ENCODE measurements around the gene VPS13A.

VPS13A gene

GRCh38 chr9:77305622-77306400 is 128.5 kb downstream of the VPS13A start:
- Histone ChIP-seq H3K27ac (ENCODE audit: low read depth, low read length) (no peak overlapping the region), H3K4me3 (ENCODE audit: low read length) (no peak overlapping the region), H3K36me3 (ENCODE audit: insufficient read depth, low read length) (peaks cover 4% of the 10 kb centered on the region; the same call in 1 of the 2 replicates), H3K4me1 (ENCODE audit: insufficient read depth, low read length) (no peaks in the 10 kb centered on the region), H3K27me3 (ENCODE audit: insufficient read depth, low read length) (no peaks in the 10 kb centered on the region), H3K9ac (ENCODE audit: low read depth, low read length) (no peak overlapping the region), H3K9me3 (ENCODE audit: insufficient read depth, low read depth, low read length) (no peaks in the 10 kb centered on the region)
- WGBS = 88% methylated on average over 1 of the region's 1 CpG

GRCh38 chr9:77307166-77307565 is 129.8 kb downstream of the VPS13A start:
- H3K9me3 ChIP-seq (ENCODE audit: insufficient read depth, low read depth, low read length) = no peaks in the 10 kb centered on the region
- 94% methylated on average over 2 of the region's 2 CpGs for WGBS
- H3K36me3 ChIP-seq (ENCODE audit: insufficient read depth, low read length) = peaks cover 8% of the 10 kb centered on the region; the same call in 1 of the 2 replicates
- H3K9ac ChIP-seq (ENCODE audit: low read depth, low read length) = no peak overlapping the region
- H3K4me3 ChIP-seq (ENCODE audit: low read length) = no peak overlapping the region
- no peaks in the 10 kb centered on the region for H3K27me3 ChIP-seq (ENCODE audit: insufficient read depth, low read length)
- no peak overlapping the region for H3K27ac ChIP-seq (ENCODE audit: low read depth, low read length)
- no peaks in the 10 kb centered on the region for H3K4me1 ChIP-seq (ENCODE audit: insufficient read depth, low read length)

GRCh38 chr9:77316058-77316457 is 138.7 kb downstream of the VPS13A start:
- no peak overlapping the region for H3K9ac ChIP-seq (ENCODE audit: low read depth, low read length)
- H3K27me3 ChIP-seq (ENCODE audit: insufficient read depth, low read length) = no peaks in the 10 kb centered on the region
- no peak overlapping the region for H3K4me3 ChIP-seq (ENCODE audit: low read length)
- WGBS = 91% methylated on average over 1 of the region's 1 CpG
- H3K36me3 ChIP-seq (ENCODE audit: insufficient read depth, low read length) = peaks cover 35% of the 10 kb centered on the region
- H3K4me1 ChIP-seq (ENCODE audit: insufficient read depth, low read length) = no peaks in the 10 kb centered on the region
- no peak overlapping the region for H3K27ac ChIP-seq (ENCODE audit: low read depth, low read length)
- no peaks in the 10 kb centered on the region for H3K9me3 ChIP-seq (ENCODE audit: insufficient read depth, low read depth, low read length)

- H3K4me1 ChIP-seq (ENCODE audit: insufficient read depth, low read length) = peaks cover 7% of the 10 kb centered on the region
- WGBS = 87% methylated on average over 5 of the region's 5 CpGs
- no peak overlapping the region for H3K9ac ChIP-seq (ENCODE audit: low read depth, low read length)
- H3K27me3 ChIP-seq (ENCODE audit: insufficient read depth, low read length) = no peaks in the 10 kb centered on the region
- no peak overlapping the region for H3K4me3 ChIP-seq (ENCODE audit: low read length)
- H3K27ac ChIP-seq (ENCODE audit: low read depth, low read length) = no peak overlapping the region
- no peaks in the 10 kb centered on the region for H3K9me3 ChIP-seq (ENCODE audit: insufficient read depth, low read depth, low read length)
- peaks cover 22% of the 10 kb centered on the region for H3K36me3 ChIP-seq (ENCODE audit: insufficient read depth, low read length)
Observed at GRCh38 chr9:77325058-77325457, 147.7 kb downstream of the VPS13A start.

GRCh38 chr9:77328102-77328501 is 150.8 kb downstream of the VPS13A start:
- Histone ChIP-seq H3K4me3 (ENCODE audit: low read length) (no peak overlapping the region), H3K27me3 (ENCODE audit: insufficient read depth, low read length) (no peaks in the 10 kb centered on the region), H3K9me3 (ENCODE audit: insufficient read depth, low read depth, low read length) (no peaks in the 10 kb centered on the region), H3K4me1 (ENCODE audit: insufficient read depth, low read length) (peaks cover 7% of the 10 kb centered on the region), H3K9ac (ENCODE audit: low read depth, low read length) (no peak overlapping the region), H3K27ac (ENCODE audit: low read depth, low read length) (no peak overlapping the region), H3K36me3 (ENCODE audit: insufficient read depth, low read length) (peaks cover 15% of the 10 kb centered on the region; the same call in 1 of the 2 replicates)
- WGBS = 97% methylated on average over 1 of the region's 1 CpG

GRCh38 chr9:77370064-77370463 is 192.7 kb downstream of the VPS13A start:
- no peaks in the 10 kb centered on the region for H3K27me3 ChIP-seq (ENCODE audit: insufficient read depth, low read length)
- H3K4me1 ChIP-seq (ENCODE audit: insufficient read depth, low read length) = peaks cover 3% of the 10 kb centered on the region; the same call in 1 of the 2 replicates
- WGBS = 96% methylated on average over 5 of the region's 5 CpGs
- H3K27ac ChIP-seq (ENCODE audit: low read depth, low read length) = no peak overlapping the region
- no peak overlapping the region for H3K9ac ChIP-seq (ENCODE audit: low read depth, low read length)
- H3K4me3 ChIP-seq (ENCODE audit: low read length) = no peak overlapping the region
- peaks cover 37% of the 10 kb centered on the region for H3K36me3 ChIP-seq (ENCODE audit: insufficient read depth, low read length)
- no peaks in the 10 kb centered on the region for H3K9me3 ChIP-seq (ENCODE audit: insufficient read depth, low read depth, low read length)

- Histone ChIP-seq H3K36me3 (ENCODE audit: insufficient read depth, low read length) (peaks cover 22% of the 10 kb centered on the region), H3K9me3 (ENCODE audit: insufficient read depth, low read depth, low read length) (no peaks in the 10 kb centered on the region), H3K27ac (ENCODE audit: low read depth, low read length) (no peak overlapping the region), H3K4me3 (ENCODE audit: low read length) (no peak overlapping the region), H3K4me1 (ENCODE audit: insufficient read depth, low read length) (peaks cover 13% of the 10 kb centered on the region), H3K9ac (ENCODE audit: low read depth, low read length) (no peak overlapping the region), H3K27me3 (ENCODE audit: insufficient read depth, low read length) (no peaks in the 10 kb centered on the region)
- 98% methylated on average over 2 of the region's 3 CpGs for WGBS
Observed at GRCh38 chr9:77374266-77374665, 196.9 kb downstream of the VPS13A start.

- no peak overlapping the region for H3K4me3 ChIP-seq (ENCODE audit: low read length)
- H3K9ac ChIP-seq (ENCODE audit: low read depth, low read length) = no peak overlapping the region
- 76% methylated on average over 6 of the region's 6 CpGs for WGBS
- H3K9me3 ChIP-seq (ENCODE audit: insufficient read depth, low read depth, low read length) = no peaks in the 10 kb centered on the region
- no peak overlapping the region for H3K27ac ChIP-seq (ENCODE audit: low read depth, low read length)
- H3K27me3 ChIP-seq (ENCODE audit: insufficient read depth, low read length) = no peaks in the 10 kb centered on the region
- H3K4me1 ChIP-seq (ENCODE audit: insufficient read depth, low read length) = peaks cover 13% of the 10 kb centered on the region
- peaks cover 4% of the 10 kb centered on the region for H3K36me3 ChIP-seq (ENCODE audit: insufficient read depth, low read length)
Observed at GRCh38 chr9:77375956-77376532, 198.7 kb downstream of the VPS13A start.

- Histone ChIP-seq H3K4me3 (ENCODE audit: low read length) (no peak overlapping the region), H3K27ac (ENCODE audit: low read depth, low read length) (no peak overlapping the region), H3K36me3 (ENCODE audit: insufficient read depth, low read length) (peaks cover 17% of the 10 kb centered on the region), H3K9ac (ENCODE audit: low read depth, low read length) (no peak overlapping the region), H3K27me3 (ENCODE audit: insufficient read depth, low read length) (no peaks in the 10 kb centered on the region), H3K9me3 (ENCODE audit: insufficient read depth, low read depth, low read length) (no peaks in the 10 kb centered on the region), H3K4me1 (ENCODE audit: insufficient read depth, low read length) (no peaks in the 10 kb centered on the region)
Observed at GRCh38 chr9:77384406-77384805, 207.1 kb downstream of the VPS13A start.

GRCh38 chr9:77386187-77386586 is 208.9 kb downstream of the VPS13A start:
- Histone ChIP-seq H3K27me3 (ENCODE audit: insufficient read depth, low read length) (no peaks in the 10 kb centered on the region), H3K27ac (ENCODE audit: low read depth, low read length) (no peak overlapping the region), H3K36me3 (ENCODE audit: insufficient read depth, low read length) (peaks cover 20% of the 10 kb centered on the region), H3K4me3 (ENCODE audit: low read length) (no peak overlapping the region), H3K4me1 (ENCODE audit: insufficient read depth, low read length) (no peaks in the 10 kb centered on the region), H3K9ac (ENCODE audit: low read depth, low read length) (no peak overlapping the region), H3K9me3 (ENCODE audit: insufficient read depth, low read depth, low read length) (no peaks in the 10 kb centered on the region)
- no CpG with 5 or more reads among the region's 1 CpG for WGBS

- no peak overlapping the region for H3K9ac ChIP-seq (ENCODE audit: low read depth, low read length)
- 0 out of 2 replicates have a peak, but pooled peaks cover 5% of the 10 kb centered on the region for H3K36me3 ChIP-seq (ENCODE audit: insufficient read depth, low read length)
- no peaks in the 10 kb centered on the region for H3K27me3 ChIP-seq (ENCODE audit: insufficient read depth, low read length)
- 97% methylated on average over 3 of the region's 3 CpGs for WGBS
- no peaks in the 10 kb centered on the region for H3K9me3 ChIP-seq (ENCODE audit: insufficient read depth, low read depth, low read length)
- no peak overlapping the region for H3K4me3 ChIP-seq (ENCODE audit: low read length)
- H3K4me1 ChIP-seq (ENCODE audit: insufficient read depth, low read length) = no peaks in the 10 kb centered on the region
- no peak overlapping the region for H3K27ac ChIP-seq (ENCODE audit: low read depth, low read length)
Observed at GRCh38 chr9:77391834-77392233, 214.5 kb downstream of the VPS13A start.

Measured in HUES64 (cell line).